Measurements from ENCODE around the gene DCLK3. TPM values are rescaled to one million over a fixed set of nuclear protein-coding genes. Genes with fewer than 3 reads are reported as not detected.

Gene DCLK3
- total and polyA plus RNA-seq, 10 of the 15 experiments (the other 5 are each of a cell fraction or from before 2014, with no cell fraction given), result not detected

DNA sequence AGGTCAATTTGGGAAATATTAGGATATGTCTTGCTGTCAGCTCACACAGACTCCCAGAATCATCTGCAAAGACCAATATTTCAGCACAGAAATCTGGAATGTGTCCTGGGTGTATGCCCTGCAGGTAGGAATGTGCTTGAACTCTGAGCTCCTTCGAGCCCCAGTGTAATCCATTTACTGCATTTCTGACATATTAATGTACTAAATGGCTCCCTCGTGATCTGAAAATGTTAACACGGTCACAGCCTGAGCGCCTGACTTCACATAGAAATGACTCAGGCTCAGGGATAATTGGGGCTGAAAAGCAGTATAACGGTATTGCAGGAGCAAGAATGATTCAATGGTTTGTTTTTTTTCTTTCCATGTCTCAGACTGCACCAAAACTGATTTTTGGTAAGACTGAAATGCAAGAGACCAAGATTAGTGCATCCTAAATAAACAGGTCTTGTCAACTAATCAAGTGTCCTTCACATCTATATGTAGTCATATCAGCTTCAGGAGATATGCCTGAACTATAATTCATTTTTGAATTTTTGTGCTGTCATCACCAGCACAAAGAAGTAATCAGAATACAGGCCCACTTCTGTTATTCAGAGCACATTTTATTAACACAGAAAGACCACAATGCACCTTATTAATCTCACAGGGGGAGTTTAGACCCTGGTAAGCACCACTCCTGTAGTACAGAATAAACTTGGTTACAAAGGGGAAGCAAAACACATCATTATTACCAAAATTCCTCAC is 49.8 kb downstream of the DCLK3 start:
- Histone ChIP-seq H3K4me1 (ENCODE audit: control insufficient read depth, insufficient read depth, low read length) (no peaks in the 10 kb centered on the region), H3K9ac (ENCODE audit: control insufficient read depth, insufficient read depth, low read length) (no peak overlapping the region), H4K20me1 (ENCODE audit: control insufficient read depth, insufficient read depth) (no peaks in the 10 kb centered on the region), H3K36me3 (ENCODE audit: control insufficient read depth in 2 of 2, insufficient read depth in 2 of 2, low read length in 1 of 2) (no peaks in the 10 kb centered on the region), H3K79me2 (ENCODE audit: control insufficient read depth, insufficient read depth, low read length) (no peaks in the 10 kb centered on the region), H3K27ac (ENCODE audit: control insufficient read depth, insufficient read depth) (no peak overlapping the region), H2AFZ (ENCODE audit: control insufficient read depth, low read depth, low read length) (no peak overlapping the region), H3K4me2 (ENCODE audit: control insufficient read depth, insufficient read depth) (no peak overlapping the region), H3K27me3 (replicated peaks in 1 of 2; ENCODE audit: control insufficient read depth in 2 of 2, insufficient read depth in 2 of 2, low read length in 1 of 2) (no peaks in the 10 kb centered on the region; a peak in 2 of 4 replicates), H3K9me3 (replicated peaks; ENCODE audit: control insufficient read depth, insufficient read depth, low read length) (no peaks in the 10 kb centered on the region), H3K4me3 (no peak overlapping the region)
- FAIRE-seq (no peak), DNase-seq (ENCODE audit: low read depth, low spot score) (no peak), ATAC-seq (no peak)
- WGBS (ENCODE audit: insufficient coverage, insufficient replicate concordance, low lambda C conversion rate, missing lambda C conversion rate), result 0% methylated on average over 5 of the region's 5 CpGs
- ChIA-PET CTCF (no interaction called here), SMC1A (ENCODE audit: uncharacterized antibody, unreplicated experiment) (no interaction called here), RAD21 (ENCODE audit: unreplicated experiment) (no interaction called here), POLR2A (interaction anchor here (0.6 kb wide), 1 partner anchor 794 kb away, joined by 4 read pairs; no protein-coding TSS in a partner anchor)
- BruUV-seq (replicated peaks), result no TSS peak
- TF ChIP-seq STAT3 (IDR thresholded peaks at IDR 0.05; ENCODE audit: low read depth, low read length) (no peak), SUPT20H (IDR thresholded peaks at IDR 0.05; ENCODE audit: borderline replicate concordance, control insufficient read depth, low read depth, low read length) (no peak), IRF4 (IDR thresholded peaks at IDR 0.05; ENCODE audit: low read depth, low read length) (no peak), CHD1 (IDR thresholded peaks at IDR 0.05; ENCODE audit: low read depth, low read length) (no peak), GABPA (IDR thresholded peaks at IDR 0.05; ENCODE audit: low read depth) (no peak), ZNF384 (IDR thresholded peaks at IDR 0.05; ENCODE audit: borderline replicate concordance, low read depth, low read length) (no peak), FOXK2 (IDR thresholded peaks at IDR 0.05) (no peak), ZNF207 (IDR thresholded peaks at IDR 0.05; ENCODE audit: borderline replicate concordance) (no peak), SIN3A (IDR thresholded peaks at IDR 0.05; ENCODE audit: low read depth, low read length) (no peak), CREM (IDR thresholded peaks at IDR 0.05; ENCODE audit: low read depth) (no peak), DPF2 (IDR thresholded peaks at IDR 0.05) (no peak), RUNX3 (IDR thresholded peaks at IDR 0.05; ENCODE audit: low read length) (no peak), ZNF274 (IDR thresholded peaks at IDR 0.05; ENCODE audit: insufficient read depth, insufficient read length) (no peak), MEF2B (IDR thresholded peaks at IDR 0.05; ENCODE audit: partially characterized antibody, poor library complexity, severe bottlenecking) (no peak)
- TF ChIP-seq, protein P1, sequence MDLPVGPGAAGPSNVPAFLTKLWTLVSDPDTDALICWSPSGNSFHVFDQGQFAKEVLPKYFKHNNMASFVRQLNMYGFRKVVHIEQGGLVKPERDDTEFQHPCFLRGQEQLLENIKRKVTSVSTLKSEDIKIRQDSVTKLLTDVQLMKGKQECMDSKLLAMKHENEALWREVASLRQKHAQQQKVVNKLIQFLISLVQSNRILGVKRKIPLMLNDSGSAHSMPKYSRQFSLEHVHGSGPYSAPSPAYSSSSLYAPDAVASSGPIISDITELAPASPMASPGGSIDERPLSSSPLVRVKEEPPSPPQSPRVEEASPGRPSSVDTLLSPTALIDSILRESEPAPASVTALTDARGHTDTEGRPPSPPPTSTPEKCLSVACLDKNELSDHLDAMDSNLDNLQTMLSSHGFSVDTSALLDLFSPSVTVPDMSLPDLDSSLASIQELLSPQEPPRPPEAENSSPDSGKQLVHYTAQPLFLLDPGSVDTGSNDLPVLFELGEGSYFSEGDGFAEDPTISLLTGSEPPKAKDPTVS (IDR thresholded peaks at IDR 0.05; ENCODE audit: low read depth, low read length), result no peak
- intact Hi-C loops (cut with micrococcal nuclease; ENCODE audit: unreplicated experiment), result no loop called here
- in situ Hi-C loops (cut with MboI), result no loop called here
